PC-9 (cell line): ENCODE results near the gene PDE11A.

Experiments used
- EZH2 ChIP-seq: fragments of 200-600 bp; sonication (generic); IDR thresholded peaks from 2 replicates; pipeline ENCODE4 v1.8.0; 2017; ENCODE audit warnings: antibody characterized with exemption, low read depth
- TF ChIP-seq, protein P1 (sequence below): fragments of 200-600 bp; sonication (generic); conservative IDR thresholded peaks from 2 replicates; pipeline ENCODE4 v1.6.1; 2017; ENCODE audit warnings: mixed run types, antibody characterized with exemption, mild to moderate bottlenecking, moderate library complexity

GRCh38 chr2:177822941-177823340 lies 249.6 kb downstream of the PDE11A start:
- TF ChIP-seq, protein P1, sequence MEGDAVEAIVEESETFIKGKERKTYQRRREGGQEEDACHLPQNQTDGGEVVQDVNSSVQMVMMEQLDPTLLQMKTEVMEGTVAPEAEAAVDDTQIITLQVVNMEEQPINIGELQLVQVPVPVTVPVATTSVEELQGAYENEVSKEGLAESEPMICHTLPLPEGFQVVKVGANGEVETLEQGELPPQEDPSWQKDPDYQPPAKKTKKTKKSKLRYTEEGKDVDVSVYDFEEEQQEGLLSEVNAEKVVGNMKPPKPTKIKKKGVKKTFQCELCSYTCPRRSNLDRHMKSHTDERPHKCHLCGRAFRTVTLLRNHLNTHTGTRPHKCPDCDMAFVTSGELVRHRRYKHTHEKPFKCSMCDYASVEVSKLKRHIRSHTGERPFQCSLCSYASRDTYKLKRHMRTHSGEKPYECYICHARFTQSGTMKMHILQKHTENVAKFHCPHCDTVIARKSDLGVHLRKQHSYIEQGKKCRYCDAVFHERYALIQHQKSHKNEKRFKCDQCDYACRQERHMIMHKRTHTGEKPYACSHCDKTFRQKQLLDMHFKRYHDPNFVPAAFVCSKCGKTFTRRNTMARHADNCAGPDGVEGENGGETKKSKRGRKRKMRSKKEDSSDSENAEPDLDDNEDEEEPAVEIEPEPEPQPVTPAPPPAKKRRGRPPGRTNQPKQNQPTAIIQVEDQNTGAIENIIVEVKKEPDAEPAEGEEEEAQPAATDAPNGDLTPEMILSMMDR, result no peak
- TF ChIP-seq EZH2, result no peak
